GM10266 (cell line): ENCODE data around the gene GRIA3.
"Not testable (repeated sequence)": the region's sequence is repeated elsewhere in the genome, so short reads cannot be mapped to it uniquely, and the experiment has no call there.

Source experiments
- DNase-seq: peaks from one replicate; pipeline ENCODE4 v3.0.0; 2012; ENCODE audit errors: extremely low spot score
- TF ChIP-seq, protein P1 (sequence below): IDR thresholded peaks from 2 replicates; pipeline ENCODE4 v1.5.1; 2012; ENCODE audit warnings: mild to moderate bottlenecking, low read depth; ENCODE audit not compliant: control insufficient read depth, insufficient read depth; ENCODE audit errors: missing control alignments

The GRIA3 gene

GRCh38 chrX:123504047-123504446 lies 320.0 kb downstream of the GRIA3 start:
- TF ChIP-seq, protein P1, sequence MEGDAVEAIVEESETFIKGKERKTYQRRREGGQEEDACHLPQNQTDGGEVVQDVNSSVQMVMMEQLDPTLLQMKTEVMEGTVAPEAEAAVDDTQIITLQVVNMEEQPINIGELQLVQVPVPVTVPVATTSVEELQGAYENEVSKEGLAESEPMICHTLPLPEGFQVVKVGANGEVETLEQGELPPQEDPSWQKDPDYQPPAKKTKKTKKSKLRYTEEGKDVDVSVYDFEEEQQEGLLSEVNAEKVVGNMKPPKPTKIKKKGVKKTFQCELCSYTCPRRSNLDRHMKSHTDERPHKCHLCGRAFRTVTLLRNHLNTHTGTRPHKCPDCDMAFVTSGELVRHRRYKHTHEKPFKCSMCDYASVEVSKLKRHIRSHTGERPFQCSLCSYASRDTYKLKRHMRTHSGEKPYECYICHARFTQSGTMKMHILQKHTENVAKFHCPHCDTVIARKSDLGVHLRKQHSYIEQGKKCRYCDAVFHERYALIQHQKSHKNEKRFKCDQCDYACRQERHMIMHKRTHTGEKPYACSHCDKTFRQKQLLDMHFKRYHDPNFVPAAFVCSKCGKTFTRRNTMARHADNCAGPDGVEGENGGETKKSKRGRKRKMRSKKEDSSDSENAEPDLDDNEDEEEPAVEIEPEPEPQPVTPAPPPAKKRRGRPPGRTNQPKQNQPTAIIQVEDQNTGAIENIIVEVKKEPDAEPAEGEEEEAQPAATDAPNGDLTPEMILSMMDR: no peak
- DNase-seq: no peak

- no peak for DNase-seq
Observed at GRCh38 chrX:123504630-123505270, 320.7 kb downstream of the GRIA3 start.

GRCh38 chrX:123513585-123514278 lies 329.7 kb downstream of the GRIA3 start:
- DNase-seq: no peak

More at GRCh38 chrX:123504630-123505270, 320.7 kb downstream of the GRIA3 start:
- TF ChIP-seq, protein P1: no peak

DNA sequence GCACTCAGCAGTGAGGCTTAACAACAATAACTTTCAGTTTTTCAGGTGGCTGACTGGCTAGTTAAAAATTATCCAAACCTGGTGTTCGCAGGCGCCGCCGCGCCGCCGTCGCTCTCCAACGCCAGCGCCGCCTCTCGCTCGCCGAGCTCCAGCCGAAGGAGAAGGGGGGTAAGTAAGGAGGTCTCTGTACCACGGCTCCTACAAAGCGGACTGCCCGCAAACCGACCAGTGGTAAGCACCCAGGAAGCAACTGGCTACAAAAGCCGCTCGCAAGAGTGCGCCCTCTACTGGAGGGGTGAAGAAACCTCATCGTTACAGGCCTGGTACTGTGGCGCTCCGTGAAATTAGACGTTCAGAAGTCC lies 330.2 kb downstream of the GRIA3 start:
- not testable (repeated sequence) for DNase-seq

More at GRCh38 chrX:123513585-123514278, 329.7 kb downstream of the GRIA3 start:
- TF ChIP-seq, protein P1: no peak

DNA sequence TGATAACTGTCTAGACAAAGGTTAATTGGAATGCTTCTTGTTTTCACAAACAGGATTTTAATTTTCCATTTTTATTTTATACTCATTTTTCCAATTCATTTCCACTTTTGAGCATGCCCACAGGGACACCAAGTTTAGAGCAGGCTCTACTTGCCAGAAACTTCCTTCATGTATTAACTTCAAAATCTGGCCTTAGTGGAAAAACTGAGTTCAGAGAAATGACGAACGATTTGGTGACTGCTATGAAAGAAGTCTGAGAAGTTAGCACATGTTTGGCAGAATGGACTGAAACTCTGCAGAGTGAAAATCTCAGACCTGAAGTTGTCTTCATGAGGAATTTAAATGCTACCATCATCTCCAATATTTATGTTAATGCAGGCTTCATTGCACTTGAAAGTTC lies 334.7 kb downstream of the GRIA3 start:
- TF ChIP-seq, protein P1: no peak
- DNase-seq: no peak

- TF ChIP-seq, protein P1: no peak
- DNase-seq: no peak
Observed at GRCh38 chrX:123525123-123525725, 341.1 kb downstream of the GRIA3 start.

GRCh38 chrX:123530726-123531125 lies 346.6 kb downstream of the GRIA3 start:
- not testable (repeated sequence) for DNase-seq
